Large intestine (tissue), 3 donors: ENCODE results near the gene LTBP2. TPM values are rescaled to one million over a fixed set of nuclear protein-coding genes. Genes with fewer than 3 reads are reported as not detected.

Experiments used
- DNase-seq, 2 donors: peaks; one replicate each; pipeline versions ENCODE4 v3.0.0 to v3.0.0-alpha.2; 2013
- H3K27ac ChIP-seq: one replicate; pipeline ENCODE4 v1.5.1; 2013; ENCODE audit warnings: low read length
- H3K27me3 ChIP-seq: 2 replicates; pipeline ENCODE4 v1.6.1; 2013; ENCODE audit warnings: low read length; ENCODE audit not compliant: control insufficient read depth, insufficient read depth
- H3K36me3 ChIP-seq: 2 replicates; pipeline ENCODE4 v1.6.1; 2013; ENCODE audit warnings: low read length; ENCODE audit not compliant: control insufficient read depth, insufficient read depth
- H3K4me1 ChIP-seq: one replicate; pipeline ENCODE4 v1.6.1; 2013; ENCODE audit warnings: low read length; ENCODE audit not compliant: control insufficient read depth, insufficient read depth
- H3K4me3 ChIP-seq: one replicate; pipeline ENCODE4 v1.5.1; 2013; ENCODE audit warnings: low read length
- H3K9me3 ChIP-seq: one replicate; pipeline ENCODE4 v1.6.1; 2013; ENCODE audit warnings: mild to moderate bottlenecking, low read depth, low read length, moderate library complexity; ENCODE audit not compliant: control insufficient read depth
- WGBS: methylation state at CpG from one replicate; pipeline ENCODE4 v1.1.5; 2013; ENCODE audit warnings: low lambda C conversion rate; ENCODE audit not compliant: insufficient coverage; 5-methylcytosine and 5-hydroxymethylcytosine counted together
- polyA plus RNA-seq: library from polyadenylated mRNA; unstranded; fragments of 120-200 nt; gene quantifications from one replicate; pipeline ENCODE4 v1.2.1, GENCODE V29; 2013

The LTBP2 gene
- polyA plus RNA-seq, 1 donor: 3.5 TPM

DNA sequence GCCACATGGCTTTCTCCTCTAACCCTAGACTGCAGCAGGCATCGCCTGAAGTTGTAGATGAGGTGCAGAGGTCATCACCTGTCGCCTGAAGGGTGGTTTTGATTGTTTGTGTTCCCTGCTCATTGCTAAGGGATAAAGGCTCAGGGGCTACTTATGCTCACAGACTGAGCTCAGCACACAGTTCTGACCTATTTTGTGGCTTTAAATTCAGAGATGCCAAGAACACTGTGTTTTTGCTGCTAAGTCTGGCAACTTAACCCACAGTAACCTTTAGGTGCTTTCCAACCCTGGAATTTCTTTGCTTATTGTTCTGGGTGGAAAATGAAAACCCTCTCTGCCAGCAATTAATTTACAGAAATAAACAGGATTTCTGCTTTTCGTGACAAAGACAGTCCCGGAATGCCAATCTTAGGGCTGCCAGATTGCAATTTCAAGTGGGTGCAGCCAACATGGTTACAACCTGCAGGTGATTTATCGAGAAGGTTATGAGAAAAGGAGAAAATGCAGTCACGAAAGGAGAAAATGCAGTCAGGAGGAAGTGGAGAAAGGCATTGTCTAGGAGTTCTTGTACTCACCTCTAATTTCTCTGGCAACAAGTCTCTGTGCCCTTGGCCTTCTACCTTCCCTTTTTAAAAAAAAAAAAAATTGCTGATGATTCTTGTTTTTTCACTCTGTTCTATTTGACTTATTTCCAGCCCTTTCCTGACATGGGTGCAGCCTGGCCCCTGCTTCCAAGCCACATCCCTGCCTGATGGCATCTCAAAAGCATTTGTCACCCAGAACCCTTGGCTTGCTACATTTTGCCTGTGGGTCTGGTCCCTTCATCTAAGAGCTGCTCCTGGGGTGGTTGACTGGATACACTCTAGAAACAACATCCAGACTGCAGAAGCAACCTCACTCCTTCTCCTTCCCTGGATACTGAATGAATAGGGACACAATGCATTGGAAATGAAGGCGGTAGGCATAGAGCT is 142.2 kb downstream of the LTBP2 start:
- H3K4me1 ChIP-seq: no peaks in the 10 kb centered on the region
- no peak overlapping the region for H3K4me3 ChIP-seq
- H3K27me3 ChIP-seq: no peaks in the 10 kb centered on the region
- no peak for DNase-seq
- no peaks in the 10 kb centered on the region for H3K9me3 ChIP-seq
- peaks cover 16% of the 10 kb centered on the region for H3K36me3 ChIP-seq
- no peak overlapping the region for H3K27ac ChIP-seq
- 90% methylated on average over 2 of the region's 7 CpGs for WGBS

DNA sequence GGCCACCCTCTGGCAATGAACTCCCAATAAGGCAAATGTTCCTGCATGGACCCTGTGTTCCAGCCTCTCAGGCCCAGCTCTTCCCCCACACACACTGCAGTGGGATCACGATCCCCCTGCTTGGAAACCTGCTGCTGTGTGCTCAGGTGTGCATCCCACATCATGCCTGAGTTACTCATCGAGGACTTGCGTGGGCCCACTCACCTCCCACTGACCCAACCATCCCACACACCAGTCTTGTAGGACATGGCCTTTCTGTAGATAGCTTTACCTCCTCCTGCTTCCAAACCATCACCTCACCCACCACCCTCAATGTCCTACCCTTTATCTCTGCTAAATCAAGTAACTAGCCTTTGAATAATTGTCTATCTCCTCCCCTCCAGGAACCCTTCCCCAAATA is 143.5 kb downstream of the LTBP2 start:
- H3K4me3 ChIP-seq: no peak overlapping the region
- no peak overlapping the region for H3K27ac ChIP-seq
- peaks cover 7% of the 10 kb centered on the region for H3K36me3 ChIP-seq
- H3K4me1 ChIP-seq: no peaks in the 10 kb centered on the region
- no CpG with 5 or more reads among the region's 3 CpGs for WGBS
- H3K9me3 ChIP-seq: no peaks in the 10 kb centered on the region
- no peaks in the 10 kb centered on the region for H3K27me3 ChIP-seq
- DNase-seq: no peak

DNA sequence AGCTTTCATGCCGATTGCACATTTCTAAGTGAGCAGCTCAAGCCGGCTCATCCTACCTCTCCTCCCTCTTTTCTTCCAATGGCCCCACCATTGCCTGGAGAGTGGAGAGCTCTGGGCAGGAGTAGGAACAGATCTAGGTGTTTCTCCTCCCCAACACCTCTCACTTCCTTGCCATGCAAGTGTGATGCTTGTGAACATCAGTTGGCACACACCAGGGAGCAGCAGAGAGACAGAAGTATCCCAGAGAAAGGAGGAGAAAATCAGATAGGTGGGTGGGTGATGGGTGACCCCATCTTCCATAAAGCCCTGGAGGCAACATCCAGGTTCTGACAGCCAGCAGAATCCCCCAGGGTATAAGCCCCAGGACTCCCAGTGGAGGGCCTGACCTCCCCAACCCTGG is 146.7 kb downstream of the LTBP2 start:
- no peaks in the 10 kb centered on the region for H3K27me3 ChIP-seq
- H3K36me3 ChIP-seq: peaks cover 2% of the 10 kb centered on the region
- DNase-seq: no peak
- no peaks in the 10 kb centered on the region for H3K9me3 ChIP-seq
- no CpG with 5 or more reads among the region's 2 CpGs for WGBS
- H3K4me1 ChIP-seq: no peaks in the 10 kb centered on the region
- H3K4me3 ChIP-seq: no peak overlapping the region
- no peak overlapping the region for H3K27ac ChIP-seq

DNA sequence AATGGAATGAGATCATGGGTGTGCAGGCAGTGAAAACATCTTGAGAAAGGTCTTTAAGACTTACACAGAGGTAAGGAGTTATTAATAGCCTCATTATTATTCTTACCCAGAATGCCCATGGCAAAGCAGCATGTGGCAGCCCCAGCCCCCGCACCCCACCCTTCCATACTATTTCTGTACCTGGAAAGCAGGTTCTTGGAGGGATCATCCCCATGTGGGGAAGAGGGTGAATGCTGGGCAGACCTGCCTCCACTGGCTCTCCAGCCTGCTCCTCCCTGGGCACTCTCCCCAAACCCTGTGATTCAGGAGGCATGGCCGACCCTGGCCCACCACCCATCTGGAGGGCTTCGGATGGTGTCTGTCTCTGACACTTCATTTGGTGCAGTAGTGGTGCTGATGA is 147.3 kb downstream of the LTBP2 start:
- WGBS: no CpG with 5 or more reads among the region's 3 CpGs
- no peak for DNase-seq
- H3K27ac ChIP-seq: no peak overlapping the region
- no peaks in the 10 kb centered on the region for H3K4me1 ChIP-seq
- H3K36me3 ChIP-seq: peaks cover 2% of the 10 kb centered on the region
- no peaks in the 10 kb centered on the region for H3K27me3 ChIP-seq
- H3K4me3 ChIP-seq: no peak overlapping the region
- no peaks in the 10 kb centered on the region for H3K9me3 ChIP-seq

DNA sequence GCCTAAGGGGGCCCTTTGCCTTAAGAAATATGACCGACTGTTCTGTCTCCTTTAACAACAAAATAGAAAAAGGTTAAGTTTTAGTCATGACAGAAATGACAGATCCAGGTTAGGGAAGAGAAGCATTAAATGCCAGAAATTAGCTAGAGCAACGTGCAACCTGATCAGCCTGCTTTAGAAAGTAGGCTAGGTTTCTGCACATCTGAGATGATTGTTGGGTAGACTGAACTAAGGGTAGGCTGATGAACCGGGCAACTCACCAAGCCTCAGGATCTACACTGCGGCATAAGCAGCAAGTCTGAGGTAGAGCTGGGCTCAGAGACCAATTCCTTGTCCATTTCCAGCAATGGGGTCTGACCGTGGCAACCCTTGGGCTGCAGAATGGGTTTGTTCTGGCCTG is 148.3 kb downstream of the LTBP2 start:
- Histone ChIP-seq H3K36me3 (no peaks in the 10 kb centered on the region), H3K27me3 (no peaks in the 10 kb centered on the region), H3K4me3 (no peak overlapping the region), H3K9me3 (no peaks in the 10 kb centered on the region), H3K4me1 (no peaks in the 10 kb centered on the region), H3K27ac (no peak overlapping the region)
- WGBS: 80% methylated on average over 1 of the region's 5 CpGs
- DNase-seq: no peak

DNA sequence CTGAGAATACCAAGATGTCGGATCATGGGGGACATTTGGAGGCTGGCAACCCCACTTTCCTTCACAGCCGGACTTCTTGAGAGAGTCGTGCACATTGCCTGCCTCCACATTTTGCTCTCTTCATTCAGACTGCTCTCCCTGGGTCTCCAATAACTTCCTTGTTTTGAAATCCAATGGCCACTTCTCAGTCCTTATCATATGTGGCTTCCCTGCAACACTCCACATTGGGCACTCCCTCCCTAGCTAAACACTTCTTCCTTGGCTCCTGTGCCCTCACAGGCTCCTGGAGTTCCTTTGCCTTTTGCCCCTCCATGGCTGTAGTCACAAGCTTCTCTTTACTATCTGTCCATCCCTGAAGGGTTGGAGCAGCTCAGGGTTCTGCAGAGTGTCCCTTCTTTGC is 149.0 kb downstream of the LTBP2 start:
- no peaks in the 10 kb centered on the region for H3K4me1 ChIP-seq
- H3K4me3 ChIP-seq: no peak overlapping the region
- no peaks in the 10 kb centered on the region for H3K27me3 ChIP-seq
- no peak overlapping the region for H3K27ac ChIP-seq
- H3K36me3 ChIP-seq: no peaks in the 10 kb centered on the region
- WGBS: no CpG with 5 or more reads among the region's 3 CpGs
- DNase-seq: no peak
- H3K9me3 ChIP-seq: no peaks in the 10 kb centered on the region

DNA sequence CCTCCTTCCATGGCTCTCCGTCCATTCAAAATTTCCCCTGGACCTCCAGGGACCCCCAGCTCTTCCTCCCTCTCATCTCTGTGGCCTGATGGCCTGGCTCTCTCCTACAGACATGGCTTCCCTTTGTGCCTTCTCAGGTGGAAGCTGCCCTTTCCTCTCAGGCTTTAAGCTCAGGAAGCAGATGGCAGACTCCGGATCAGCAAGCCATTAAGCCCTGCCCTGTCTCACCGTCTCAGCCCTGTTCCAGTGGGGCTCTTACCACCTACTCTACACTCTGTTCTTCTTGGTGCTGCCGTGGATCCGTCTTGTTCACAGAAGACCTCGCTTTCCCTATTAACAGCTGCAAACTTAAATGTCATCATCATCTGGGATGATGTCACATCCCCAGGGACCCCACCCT is 152.1 kb downstream of the LTBP2 start:
- 82% methylated on average over 4 of the region's 6 CpGs for WGBS
- no peaks in the 10 kb centered on the region for H3K4me1 ChIP-seq
- H3K27me3 ChIP-seq: no peaks in the 10 kb centered on the region
- H3K9me3 ChIP-seq: no peaks in the 10 kb centered on the region
- no peak overlapping the region for H3K4me3 ChIP-seq
- H3K36me3 ChIP-seq: no peaks in the 10 kb centered on the region
- no peak overlapping the region for H3K27ac ChIP-seq
- DNase-seq: no peak

DNA sequence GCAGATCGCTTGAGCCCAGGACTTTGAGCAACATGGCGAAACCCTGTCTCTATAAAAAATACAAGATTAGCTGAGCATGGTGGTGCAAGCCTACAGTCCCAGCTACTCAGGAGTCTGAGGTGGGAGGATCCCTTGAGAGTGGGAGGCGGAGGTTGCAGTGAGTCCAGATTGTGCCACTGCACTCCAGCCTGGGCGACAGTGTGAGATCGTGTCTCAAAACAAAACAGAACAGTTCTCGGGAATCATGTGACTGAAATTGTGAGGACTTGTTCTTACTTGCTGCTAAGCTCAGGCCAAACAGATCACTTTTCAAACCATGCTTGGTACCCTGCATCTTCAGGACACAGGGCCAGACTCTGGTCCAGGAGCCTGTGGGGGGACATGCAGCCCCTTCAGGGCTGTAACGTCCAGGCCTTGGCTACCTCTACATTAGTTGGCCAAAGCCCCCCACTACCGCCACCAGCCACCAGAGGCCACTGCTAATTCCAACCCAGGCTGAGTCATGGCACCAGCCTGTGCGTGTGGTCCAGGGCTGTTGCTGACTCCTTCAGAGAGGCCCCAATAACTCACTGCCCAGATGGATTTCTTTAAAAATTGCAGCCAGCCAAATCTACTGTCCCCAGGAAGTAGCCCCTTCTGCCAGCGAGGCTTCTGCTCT is 152.6 kb downstream of the LTBP2 start:
- no peak for DNase-seq
- Histone ChIP-seq H3K4me1 (no peaks in the 10 kb centered on the region), H3K9me3 (no peaks in the 10 kb centered on the region), H3K27me3 (no peaks in the 10 kb centered on the region), H3K36me3 (no peaks in the 10 kb centered on the region), H3K27ac (no peak overlapping the region), H3K4me3 (no peak overlapping the region)
- 67% methylated on average over 1 of the region's 10 CpGs for WGBS

DNA sequence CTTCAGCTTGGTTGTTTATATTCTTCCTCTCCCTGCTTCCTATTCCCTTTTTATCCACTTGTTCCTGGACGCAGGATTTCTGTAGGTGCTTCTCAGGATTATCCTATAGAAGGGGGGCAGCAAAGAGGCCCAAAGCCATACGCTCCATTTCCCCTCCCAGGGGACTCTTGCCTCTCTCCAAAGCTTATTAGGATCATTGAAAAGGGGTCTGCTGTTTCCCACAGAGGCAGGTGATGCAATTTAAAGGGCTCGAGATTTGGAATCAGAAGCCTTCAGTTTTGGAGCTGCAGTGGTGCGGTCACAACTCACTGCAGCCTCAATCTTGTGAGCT is 154.5 kb downstream of the LTBP2 start:
- Histone ChIP-seq H3K4me3 (no peak overlapping the region), H3K27ac (no peak overlapping the region), H3K27me3 (no peaks in the 10 kb centered on the region), H3K4me1 (no peaks in the 10 kb centered on the region), H3K9me3 (no peaks in the 10 kb centered on the region), H3K36me3 (no peaks in the 10 kb centered on the region)
- DNase-seq: no peak
- WGBS: no CpG with 5 or more reads among the region's 4 CpGs

DNA sequence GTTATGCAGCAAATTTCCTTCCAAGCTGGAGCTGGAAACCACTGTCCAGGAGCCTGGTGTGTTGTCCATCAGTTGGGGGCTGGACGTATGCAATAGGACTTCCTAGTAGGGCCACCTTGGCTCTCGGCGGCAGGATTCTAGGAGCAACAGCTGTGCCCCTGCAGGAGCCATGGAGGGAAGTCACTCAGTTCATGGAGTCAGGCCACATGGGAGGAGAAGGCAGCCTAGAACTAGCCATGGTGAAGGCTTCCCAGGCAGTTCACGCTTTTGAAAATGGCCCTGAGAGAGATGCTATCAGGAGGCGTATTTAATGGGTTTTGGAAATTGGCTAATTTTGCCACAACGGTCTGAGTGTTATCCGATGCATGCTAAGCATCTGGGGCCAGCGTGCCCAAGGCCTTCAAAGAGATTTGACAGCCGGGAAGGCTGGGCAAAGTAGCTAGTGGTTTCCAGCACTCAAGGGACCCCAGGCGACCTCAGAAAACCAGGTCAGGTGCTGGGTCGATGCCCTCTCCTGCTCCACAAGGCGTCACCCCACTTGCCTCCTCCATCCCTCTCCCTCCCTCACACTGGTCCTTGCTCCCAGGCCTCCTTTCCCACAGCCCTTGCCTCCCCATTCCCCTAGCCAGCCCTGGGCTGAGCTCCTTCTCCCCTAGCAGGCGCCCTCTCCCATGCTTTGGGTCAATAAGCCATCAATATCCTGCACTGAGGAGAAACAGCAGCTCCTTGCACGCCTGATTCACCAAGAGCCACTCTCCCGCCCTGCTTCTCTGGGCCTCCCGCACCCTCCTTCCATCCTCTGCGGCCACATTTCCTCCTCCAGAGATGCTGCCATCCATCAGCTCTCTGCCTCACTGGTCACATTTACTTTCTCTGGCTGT is 155.1 kb downstream of the LTBP2 start:
- Histone ChIP-seq H3K4me1 (no peaks in the 10 kb centered on the region), H3K27ac (no peak overlapping the region), H3K27me3 (no peaks in the 10 kb centered on the region), H3K36me3 (no peaks in the 10 kb centered on the region), H3K9me3 (no peaks in the 10 kb centered on the region), H3K4me3 (no peak overlapping the region)
- WGBS: 74% methylated on average over 5 of the region's 17 CpGs
- no peak for DNase-seq
